SK-N-SH (cell line): Measurements from ENCODE around the gene RIOK1. TPM values are rescaled to one million over a fixed set of nuclear protein-coding genes. Genes with fewer than 3 reads are reported as not detected.

ENCODE experiments used
- CTCF ChIA-PET: fragments of 300-600, 350-600 bp; formaldehyde crosslinking; extraction: SDS; loops from one replicate; lab custom pipeline; 2021; lab: Yijun Ruan, JAX
- POLR2A ChIA-PET: fragments of 350-600 bp; sonication (Branson Sonifier 250); formaldehyde crosslinking; extraction: SDS; loops from one replicate; lab custom pipeline; 2020; ENCODE audit warnings: antibody characterized with exemption, inconsistent platforms; lab: Yijun Ruan, JAX
- DNase-seq: peaks from one replicate; pipeline ENCODE4 v3.0.0; 2012
- H2AFZ ChIP-seq: fragments of 200-600 bp; sonication (generic); 2 replicates; pipeline ENCODE4 v1.8.1; 2016; ENCODE audit warnings: antibody characterized with exemption, mild to moderate bottlenecking, low read depth
- H3F3A ChIP-seq: fragments of 200-600 bp; sonication (generic); replicated peaks from 2 replicates; pipeline ENCODE3; 2016; ENCODE audit warnings: antibody characterized with exemption, mild to moderate bottlenecking; ENCODE audit not compliant: insufficient read depth
- H3K27ac ChIP-seq, 2 experiments: fragments of 200-500 bp in 1 of 2; fragments of 200-600 bp in 1 of 2; sonication (Bioruptor generic) in 1 of 2; sonication (generic), shearing (Covaris generic) in 1 of 2; 2 replicates each; pipeline versions ENCODE4 v1.5.1 to v1.6.1; 2014 to 2016; ENCODE audit warnings: low read depth in 2 of 2, inconsistent platforms in 1 of 2, low read length in 1 of 2, mild to moderate bottlenecking in 1 of 2, mixed read lengths in 1 of 2
- H3K27me3 ChIP-seq: fragments of 200-600 bp; sonication (generic), shearing (Covaris generic); 2 replicates; pipeline ENCODE4 v1.6.1; 2016; ENCODE audit warnings: mixed run types; ENCODE audit not compliant: insufficient read depth
- H3K36me3 ChIP-seq, 2 experiments: fragments of 200-500 bp in 1 of 2; fragments of 200-600 bp in 1 of 2; sonication (Bioruptor generic) in 1 of 2; sonication (generic) in 1 of 2; replicated peaks in 1 of 2; 2 replicates each; pipeline versions ENCODE3 to v1.5.1; 2014 to 2016; ENCODE audit warnings: low read length in 1 of 2, mild to moderate bottlenecking in 1 of 2; ENCODE audit not compliant: insufficient read depth in 2 of 2, control insufficient read depth in 1 of 2
- H3K4me1 ChIP-seq, 2 experiments: fragments of 200-500 bp in 1 of 2; fragments of 200-600 bp in 1 of 2; sonication (Bioruptor generic) in 1 of 2; sonication (generic), shearing (Covaris generic) in 1 of 2; 2 replicates each; pipeline versions ENCODE4 v1.5.1 to v1.6.1; 2014 to 2016; ENCODE audit warnings: low read depth in 1 of 2, low read length in 1 of 2, mixed run types in 1 of 2; ENCODE audit not compliant: insufficient read depth in 2 of 2, control insufficient read depth in 1 of 2
- H3K4me2 ChIP-seq: fragments of 200-600 bp; sonication (generic), shearing (Covaris generic); 2 replicates; pipeline ENCODE4 v1.6.1; 2017; ENCODE audit warnings: mixed run types
- H3K4me3 ChIP-seq, 2 experiments: fragments of 200-500 bp in 1 of 2; fragments of 200-600 bp in 1 of 2; sonication (Bioruptor generic) in 1 of 2; sonication (generic), shearing (Covaris generic) in 1 of 2; 2 replicates each; pipeline versions ENCODE4 v1.5.1 to v1.8.1; 2014 to 2016; ENCODE audit warnings: low read depth in 2 of 2, inconsistent platforms in 1 of 2, low read length in 1 of 2, mild to moderate bottlenecking in 1 of 2, mixed read lengths in 1 of 2, moderate library complexity in 1 of 2
- H3K79me2 ChIP-seq: fragments of 200-600 bp; sonication (generic); 2 replicates; pipeline ENCODE4 v1.8.1; 2017; ENCODE audit warnings: mild to moderate bottlenecking; ENCODE audit not compliant: insufficient read depth
- H3K9ac ChIP-seq: fragments of 200-600 bp; sonication (generic); 2 replicates; pipeline ENCODE4 v1.6.1; 2017; ENCODE audit warnings: mixed run types
- H3K9me2 ChIP-seq: fragments of 200-600 bp; sonication (generic); 2 replicates; pipeline ENCODE4 v1.6.1; 2017; ENCODE audit warnings: mixed run types
- H3K9me3 ChIP-seq: fragments of 200-600 bp; sonication (generic); 2 replicates; pipeline ENCODE4 v1.6.1; 2017; ENCODE audit warnings: mixed run types, mild to moderate bottlenecking, moderate library complexity
- H4K20me1 ChIP-seq: fragments of 200-600 bp; sonication (generic); 2 replicates; pipeline ENCODE4 v1.6.1; 2017; ENCODE audit warnings: mild to moderate bottlenecking, mixed run types; ENCODE audit not compliant: insufficient read depth
- EZH2phosphoT487 ChIP-seq: fragments of 200-600 bp; sonication (generic); IDR thresholded peaks from 2 replicates; pipeline ENCODE4 v1.6.1; 2017; ENCODE audit warnings: low read depth, mixed run types, mild to moderate bottlenecking, antibody characterized with exemption, moderate library complexity, borderline replicate concordance
- FOSL2 ChIP-seq: IDR thresholded peaks from 2 replicates; pipeline ENCODE4 v1.4.0; 2012; ENCODE audit warnings: low read depth, mild to moderate bottlenecking, moderate library complexity, borderline replicate concordance
- FOXM1 ChIP-seq: IDR thresholded peaks from 2 replicates; pipeline ENCODE4 v1.4.0; 2012; ENCODE audit warnings: low read depth, mild to moderate bottlenecking
- GATA2 ChIP-seq: sonication (generic); formaldehyde crosslinking; IDR thresholded peaks from 2 replicates; pipeline ENCODE4 v1.5.0; 2020; ENCODE audit warnings: mild to moderate bottlenecking, missing genetic modification reagents
- JUND ChIP-seq: IDR thresholded peaks from 2 replicates; pipeline ENCODE4 v1.4.0; 2012
- MXI1 ChIP-seq: IDR thresholded peaks from 2 replicates; pipeline ENCODE4 v1.6.1; 2012; ENCODE audit warnings: mild to moderate bottlenecking, low read depth, low read length, improper control_type of control experiment
- NRF1 ChIP-seq: IDR thresholded peaks from 2 replicates; pipeline ENCODE4 v1.6.1; 2012; ENCODE audit warnings: low read depth, mild to moderate bottlenecking, low read length
- POLR2AphosphoS5 ChIP-seq: IDR thresholded peaks from 2 replicates; pipeline ENCODE4 v1.6.1; 2012; ENCODE audit warnings: low read depth, low read length
- RFX5 ChIP-seq: IDR thresholded peaks from 2 replicates; pipeline ENCODE4 v1.6.1; 2012; ENCODE audit warnings: mild to moderate bottlenecking, improper control_type of control experiment, low read length
- SMC3 ChIP-seq: IDR thresholded peaks from 2 replicates; pipeline ENCODE4 v1.6.1; 2012; ENCODE audit warnings: low read depth, low read length, improper control_type of control experiment
- TCF12 ChIP-seq: IDR thresholded peaks from 2 replicates; pipeline ENCODE4 v1.4.0; 2012
- TEAD4 ChIP-seq: IDR thresholded peaks from 2 replicates; pipeline ENCODE4 v1.4.0; 2012; ENCODE audit warnings: mild to moderate bottlenecking, borderline replicate concordance; ENCODE audit not compliant: insufficient read depth
- YY1 ChIP-seq: IDR thresholded peaks from 2 replicates; pipeline ENCODE4 v1.4.0; 2012; ENCODE audit warnings: low read depth, mild to moderate bottlenecking
- WGBS: methylation state at CpG from one replicate; pipeline ENCODE4 v1.1.6; 2017; ENCODE audit warnings: low lambda C conversion rate; 5-methylcytosine and 5-hydroxymethylcytosine counted together
- polyA plus RNA-seq, 3 experiments: library from polyadenylated mRNA; depleted of rRNA; stranded (reverse); fragments of >200 nt; gene quantifications; 2 replicates each; pipeline ENCODE4 v1.2.3, GENCODE V29; 2012
- TF ChIP-seq, protein P1 (sequence below): IDR thresholded peaks from 2 replicates; pipeline ENCODE4 v1.6.1; 2012; ENCODE audit warnings: mild to moderate bottlenecking, low read depth, low read length, moderate library complexity
- TF ChIP-seq, protein P2 (sequence below): fragments of 150-350 bp; IDR thresholded peaks from 2 replicates; pipeline ENCODE4 v1.6.1; 2016; ENCODE audit warnings: mild to moderate bottlenecking, low read depth, low read length
- TF ChIP-seq, protein P3 (sequence below): IDR thresholded peaks from 2 replicates; pipeline ENCODE4; 2012

The RIOK1 gene
- polyA plus RNA-seq, 1 of the 3 experiments (the other 2 are of a cell fraction): 18.7 TPM

- Histone ChIP-seq H3K9ac (no peak overlapping the region), H3K4me2 (no peak overlapping the region), H3F3A (no peaks in the 10 kb centered on the region), H3K4me3 (no peak overlapping the region), H3K36me3 (no peaks in the 10 kb centered on the region), H3K27me3 (no peaks in the 10 kb centered on the region), H3K4me1 (no peaks in the 10 kb centered on the region), H2AFZ (no peak overlapping the region), H3K9me2 (no peaks in the 10 kb centered on the region), H3K79me2 (no peaks in the 10 kb centered on the region), H3K9me3 (no peaks in the 10 kb centered on the region), H4K20me1 (no peaks in the 10 kb centered on the region), H3K27ac (no peak overlapping the region)
- CTCF ChIA-PET: interaction anchor here (1.3 kb wide), 1 partner anchor 12 kb away, joined by 3 read pairs; no protein-coding TSS in a partner anchor
- POLR2A ChIA-PET: no interaction called here
- WGBS: 3% methylated on average over 1 of the region's 1 CpG
- no peak for DNase-seq
- TF ChIP-seq YY1: no peak
- no peak for TF ChIP-seq SMC3
- no peak for TF ChIP-seq JUND
- no peak for TF ChIP-seq TCF12
- TF ChIP-seq EZH2phosphoT487: no peak
- TF ChIP-seq FOSL2: no peak
- no peak for TF ChIP-seq FOXM1
- no peak for TF ChIP-seq MXI1
- no peak for TF ChIP-seq NRF1
- TF ChIP-seq, protein P1, sequence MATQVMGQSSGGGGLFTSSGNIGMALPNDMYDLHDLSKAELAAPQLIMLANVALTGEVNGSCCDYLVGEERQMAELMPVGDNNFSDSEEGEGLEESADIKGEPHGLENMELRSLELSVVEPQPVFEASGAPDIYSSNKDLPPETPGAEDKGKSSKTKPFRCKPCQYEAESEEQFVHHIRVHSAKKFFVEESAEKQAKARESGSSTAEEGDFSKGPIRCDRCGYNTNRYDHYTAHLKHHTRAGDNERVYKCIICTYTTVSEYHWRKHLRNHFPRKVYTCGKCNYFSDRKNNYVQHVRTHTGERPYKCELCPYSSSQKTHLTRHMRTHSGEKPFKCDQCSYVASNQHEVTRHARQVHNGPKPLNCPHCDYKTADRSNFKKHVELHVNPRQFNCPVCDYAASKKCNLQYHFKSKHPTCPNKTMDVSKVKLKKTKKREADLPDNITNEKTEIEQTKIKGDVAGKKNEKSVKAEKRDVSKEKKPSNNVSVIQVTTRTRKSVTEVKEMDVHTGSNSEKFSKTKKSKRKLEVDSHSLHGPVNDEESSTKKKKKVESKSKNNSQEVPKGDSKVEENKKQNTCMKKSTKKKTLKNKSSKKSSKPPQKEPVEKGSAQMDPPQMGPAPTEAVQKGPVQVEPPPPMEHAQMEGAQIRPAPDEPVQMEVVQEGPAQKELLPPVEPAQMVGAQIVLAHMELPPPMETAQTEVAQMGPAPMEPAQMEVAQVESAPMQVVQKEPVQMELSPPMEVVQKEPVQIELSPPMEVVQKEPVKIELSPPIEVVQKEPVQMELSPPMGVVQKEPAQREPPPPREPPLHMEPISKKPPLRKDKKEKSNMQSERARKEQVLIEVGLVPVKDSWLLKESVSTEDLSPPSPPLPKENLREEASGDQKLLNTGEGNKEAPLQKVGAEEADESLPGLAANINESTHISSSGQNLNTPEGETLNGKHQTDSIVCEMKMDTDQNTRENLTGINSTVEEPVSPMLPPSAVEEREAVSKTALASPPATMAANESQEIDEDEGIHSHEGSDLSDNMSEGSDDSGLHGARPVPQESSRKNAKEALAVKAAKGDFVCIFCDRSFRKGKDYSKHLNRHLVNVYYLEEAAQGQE: no peak
- TF ChIP-seq, protein P2, sequence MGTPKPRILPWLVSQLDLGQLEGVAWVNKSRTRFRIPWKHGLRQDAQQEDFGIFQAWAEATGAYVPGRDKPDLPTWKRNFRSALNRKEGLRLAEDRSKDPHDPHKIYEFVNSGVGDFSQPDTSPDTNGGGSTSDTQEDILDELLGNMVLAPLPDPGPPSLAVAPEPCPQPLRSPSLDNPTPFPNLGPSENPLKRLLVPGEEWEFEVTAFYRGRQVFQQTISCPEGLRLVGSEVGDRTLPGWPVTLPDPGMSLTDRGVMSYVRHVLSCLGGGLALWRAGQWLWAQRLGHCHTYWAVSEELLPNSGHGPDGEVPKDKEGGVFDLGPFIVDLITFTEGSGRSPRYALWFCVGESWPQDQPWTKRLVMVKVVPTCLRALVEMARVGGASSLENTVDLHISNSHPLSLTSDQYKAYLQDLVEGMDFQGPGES: no peak
- TF ChIP-seq TEAD4: no peak
- TF ChIP-seq GATA2: no peak
- TF ChIP-seq, protein P3, sequence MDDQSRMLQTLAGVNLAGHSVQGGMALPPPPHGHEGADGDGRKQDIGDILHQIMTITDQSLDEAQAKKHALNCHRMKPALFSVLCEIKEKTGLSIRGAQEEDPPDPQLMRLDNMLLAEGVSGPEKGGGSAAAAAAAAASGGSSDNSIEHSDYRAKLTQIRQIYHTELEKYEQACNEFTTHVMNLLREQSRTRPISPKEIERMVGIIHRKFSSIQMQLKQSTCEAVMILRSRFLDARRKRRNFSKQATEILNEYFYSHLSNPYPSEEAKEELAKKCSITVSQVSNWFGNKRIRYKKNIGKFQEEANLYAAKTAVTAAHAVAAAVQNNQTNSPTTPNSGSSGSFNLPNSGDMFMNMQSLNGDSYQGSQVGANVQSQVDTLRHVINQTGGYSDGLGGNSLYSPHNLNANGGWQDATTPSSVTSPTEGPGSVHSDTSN: no peak
- no peak for TF ChIP-seq POLR2AphosphoS5
- TF ChIP-seq RFX5: no peak
Measured at GRCh38 chr6:7434672-7435071, 45.1 kb downstream of the RIOK1 start.
